HG02759 (cell line): Measurements from ENCODE around the gene MYH7B.

Experiments used
- ATAC-seq: cut with Tn5 transposase; IDR thresholded peaks from one replicate; pipeline ENCODE4 v1.9.1; 2021; ENCODE audit warnings: mild to moderate bottlenecking, moderate library complexity; ENCODE audit not compliant: unreplicated experiment

Gene MYH7B

DNA sequence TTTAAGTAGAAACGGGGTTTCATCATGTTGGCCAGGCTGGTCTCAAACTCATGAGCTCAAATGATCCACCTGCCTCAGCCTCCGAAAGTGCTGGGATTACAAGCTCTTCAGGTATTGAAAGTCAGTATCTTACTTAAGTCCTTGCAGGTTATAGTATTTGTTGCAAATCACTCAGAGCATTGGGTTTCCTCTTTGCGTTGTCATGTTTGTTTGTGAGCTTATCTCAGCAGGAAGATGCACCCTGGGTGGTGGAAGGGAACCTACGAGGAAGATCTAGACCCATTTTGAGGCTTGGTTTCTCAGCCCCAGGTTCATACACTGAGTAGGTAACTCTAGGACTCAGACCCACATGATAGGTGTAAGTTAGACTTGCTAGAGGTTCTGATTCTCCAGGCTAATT lies 18.6 kb downstream of the MYH7B start:
- no peak for ATAC-seq

GRCh38 chr20:34976286-34976685 lies 20.6 kb downstream of the MYH7B start:
- no peak for ATAC-seq

DNA sequence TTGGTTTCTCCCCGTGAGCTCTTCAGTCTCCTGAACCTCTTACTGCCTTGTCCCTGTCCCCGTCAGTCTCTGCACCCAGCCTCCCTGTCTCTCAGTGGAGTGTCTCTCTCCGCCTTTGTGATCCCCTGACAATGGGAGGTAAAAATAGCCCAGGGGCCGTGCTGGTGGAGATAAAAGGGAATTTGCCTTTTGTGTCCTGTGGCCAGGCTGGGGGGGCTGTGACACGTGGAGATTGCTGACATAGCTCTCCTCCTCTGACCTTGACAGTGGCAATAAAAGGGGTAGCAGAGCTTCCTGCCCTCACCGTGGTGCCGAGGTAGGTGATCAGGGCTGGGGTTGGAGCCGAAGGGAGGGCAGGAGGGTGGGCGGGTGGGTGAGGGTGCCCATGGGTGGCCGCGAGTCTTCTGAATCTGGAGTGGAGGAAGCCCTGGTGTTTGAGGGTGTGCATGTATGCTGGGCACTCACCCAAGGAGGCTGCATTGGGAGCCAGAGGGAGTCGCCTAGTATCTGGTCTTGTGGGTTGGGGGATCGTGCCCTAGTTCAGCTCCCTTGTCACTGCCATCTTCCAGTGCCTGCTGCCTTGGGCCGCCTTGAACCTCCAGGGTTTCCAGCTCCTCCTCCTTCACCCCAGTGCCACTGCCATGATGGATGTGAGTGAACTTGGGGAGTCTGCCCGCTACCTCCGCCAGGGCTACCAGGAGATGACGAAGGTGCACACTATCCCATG lies 21.9 kb downstream of the MYH7B start:
- no peak for ATAC-seq

GRCh38 chr20:34978092-34978744 lies 22.6 kb downstream of the MYH7B start:
- ATAC-seq = no peak

DNA sequence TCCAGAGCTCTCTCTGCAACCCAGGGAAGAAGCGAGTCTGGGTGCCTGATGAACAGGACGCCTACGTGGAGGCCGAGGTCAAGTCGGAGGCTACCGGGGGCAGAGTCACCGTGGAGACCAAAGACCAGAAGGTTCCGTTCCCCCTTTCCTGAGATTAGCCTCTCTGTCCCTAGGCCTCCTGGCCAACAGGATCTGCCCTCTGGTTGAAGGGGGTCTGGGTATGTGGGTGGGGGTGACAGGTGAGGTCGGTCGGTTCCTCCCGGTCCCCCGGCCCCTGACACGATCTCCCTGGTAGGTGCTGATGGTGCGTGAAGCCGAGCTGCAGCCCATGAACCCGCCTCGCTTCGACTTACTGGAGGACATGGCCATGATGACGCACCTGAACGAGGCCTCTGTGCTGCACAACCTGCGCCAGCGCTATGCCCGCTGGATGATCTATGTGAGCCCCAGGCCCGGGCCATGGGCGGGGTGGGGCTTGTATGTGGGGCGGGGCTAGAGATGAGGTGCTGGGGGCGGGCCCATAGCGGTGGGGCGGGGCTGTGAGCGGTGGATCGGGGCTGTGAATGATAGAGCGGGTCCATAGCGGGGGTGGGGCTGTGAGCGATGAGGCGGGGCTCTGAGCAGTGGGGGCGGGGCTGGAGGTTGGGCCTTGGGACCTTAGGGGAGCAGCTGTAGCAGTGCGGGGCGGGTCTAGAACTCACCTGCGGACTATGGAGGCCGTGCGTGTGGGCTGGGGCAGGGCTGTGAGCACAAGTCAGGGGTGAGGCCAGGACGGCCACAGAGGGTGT lies 23.9 kb downstream of the MYH7B start:
- ATAC-seq = no peak

- no peak for ATAC-seq
These were observed 25.0 kb downstream of the MYH7B start for GRCh38 chr20:34980543-34981233.

- no peak for ATAC-seq
These were observed 26.8 kb downstream of the MYH7B start for GRCh38 chr20:34982270-34983088.

DNA sequence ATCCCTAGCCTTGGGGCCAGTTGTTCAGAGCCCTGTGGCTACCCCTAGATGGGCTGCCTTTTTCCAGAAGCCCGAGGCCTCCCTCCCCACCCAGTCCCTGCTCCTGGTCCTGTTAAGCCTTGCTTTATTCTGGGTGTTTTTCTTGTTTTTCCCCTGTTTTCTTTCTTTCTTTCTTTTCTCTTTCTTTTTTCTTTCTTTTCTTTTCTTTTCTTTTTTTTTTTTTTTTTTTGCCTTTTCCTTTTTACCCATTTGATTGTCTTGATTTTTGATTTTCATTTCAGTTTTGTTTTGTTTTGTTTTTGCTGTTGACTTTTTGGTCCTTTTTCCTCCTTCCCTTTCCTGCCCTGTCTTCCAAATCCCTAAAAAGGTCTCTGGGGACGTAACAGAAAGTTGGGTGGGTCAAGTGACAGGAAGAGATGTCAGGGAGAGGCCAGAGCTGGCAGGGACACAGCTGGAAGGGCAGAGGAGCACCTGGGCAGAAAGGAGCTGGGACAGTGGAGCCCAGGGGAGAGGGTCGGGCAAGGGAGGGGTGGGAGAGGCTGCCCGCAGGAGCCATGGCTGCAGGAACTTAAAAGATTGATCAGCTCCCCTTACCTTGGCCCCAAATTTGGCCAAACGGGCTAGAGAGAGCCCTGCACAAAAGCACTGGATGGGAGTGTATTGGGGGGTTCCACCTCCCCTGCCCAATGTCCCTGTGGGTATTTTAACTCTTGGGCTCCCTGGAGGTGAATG lies 27.6 kb downstream of the MYH7B start:
- no peak for ATAC-seq

DNA sequence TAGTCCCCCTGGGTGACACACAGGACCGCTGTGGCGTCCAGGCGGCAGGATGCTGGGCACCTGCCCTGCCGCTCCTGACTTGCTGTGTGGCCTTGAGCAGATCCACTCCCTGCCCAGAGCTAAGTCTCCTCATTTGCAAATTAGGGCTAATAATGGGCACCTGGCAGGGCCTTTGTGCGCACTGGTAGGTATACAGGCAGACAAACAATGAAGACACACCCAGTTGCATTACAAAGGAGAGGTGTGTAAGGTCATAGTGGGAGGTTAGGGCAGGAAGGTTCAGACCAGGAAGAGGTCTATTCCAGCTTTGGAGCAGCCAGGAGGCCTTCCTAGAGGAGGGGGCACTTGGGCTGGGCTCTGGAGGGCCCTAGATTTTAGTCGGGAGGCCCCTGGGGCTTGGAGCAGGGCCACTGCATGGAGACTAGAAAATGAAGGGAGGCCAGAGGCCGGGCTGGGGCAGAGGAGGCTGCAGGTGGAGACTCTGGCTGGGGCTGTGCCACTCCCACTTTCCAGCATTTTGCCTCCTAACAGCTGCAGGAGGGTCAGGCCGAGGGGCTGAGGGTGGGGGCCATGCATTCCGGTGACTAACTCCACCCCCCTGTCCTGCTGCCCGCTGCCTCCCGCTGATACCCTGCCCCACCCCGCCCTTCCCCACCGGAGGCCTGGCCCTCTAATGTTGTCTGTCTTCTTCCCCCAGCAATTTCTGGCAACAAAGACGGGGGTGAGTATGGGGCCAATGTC lies 28.5 kb downstream of the MYH7B start:
- ATAC-seq = no peak

DNA sequence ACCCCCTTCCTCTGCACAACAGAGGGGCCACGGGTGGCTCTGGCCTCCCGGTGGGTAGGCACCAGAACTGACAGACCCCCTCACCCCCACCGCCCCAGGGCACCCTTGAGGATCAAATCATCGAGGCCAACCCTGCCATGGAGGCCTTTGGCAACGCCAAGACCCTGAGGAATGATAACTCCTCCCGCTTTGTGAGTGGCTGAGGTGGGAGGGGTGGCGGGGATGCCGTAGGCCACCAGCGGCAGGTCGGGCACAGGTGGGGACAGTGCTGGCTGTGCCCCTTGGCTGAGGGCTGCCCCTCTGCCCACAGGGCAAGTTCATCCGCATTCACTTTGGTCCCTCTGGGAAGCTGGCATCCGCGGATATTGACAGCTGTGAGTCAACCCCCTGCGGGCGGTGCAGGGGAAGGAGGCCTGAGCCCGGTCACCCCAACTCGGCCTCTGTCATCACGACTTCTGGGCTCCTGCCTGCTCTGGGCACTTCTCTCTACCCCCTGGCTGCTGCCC lies 29.1 kb downstream of the MYH7B start:
- ATAC-seq = no peak

- no peak for ATAC-seq
These were observed 30.0 kb downstream of the MYH7B start for GRCh38 chr20:34985461-34986310.

- ATAC-seq = no peak
These were observed 30.9 kb downstream of the MYH7B start for GRCh38 chr20:34986311-34987287.

DNA sequence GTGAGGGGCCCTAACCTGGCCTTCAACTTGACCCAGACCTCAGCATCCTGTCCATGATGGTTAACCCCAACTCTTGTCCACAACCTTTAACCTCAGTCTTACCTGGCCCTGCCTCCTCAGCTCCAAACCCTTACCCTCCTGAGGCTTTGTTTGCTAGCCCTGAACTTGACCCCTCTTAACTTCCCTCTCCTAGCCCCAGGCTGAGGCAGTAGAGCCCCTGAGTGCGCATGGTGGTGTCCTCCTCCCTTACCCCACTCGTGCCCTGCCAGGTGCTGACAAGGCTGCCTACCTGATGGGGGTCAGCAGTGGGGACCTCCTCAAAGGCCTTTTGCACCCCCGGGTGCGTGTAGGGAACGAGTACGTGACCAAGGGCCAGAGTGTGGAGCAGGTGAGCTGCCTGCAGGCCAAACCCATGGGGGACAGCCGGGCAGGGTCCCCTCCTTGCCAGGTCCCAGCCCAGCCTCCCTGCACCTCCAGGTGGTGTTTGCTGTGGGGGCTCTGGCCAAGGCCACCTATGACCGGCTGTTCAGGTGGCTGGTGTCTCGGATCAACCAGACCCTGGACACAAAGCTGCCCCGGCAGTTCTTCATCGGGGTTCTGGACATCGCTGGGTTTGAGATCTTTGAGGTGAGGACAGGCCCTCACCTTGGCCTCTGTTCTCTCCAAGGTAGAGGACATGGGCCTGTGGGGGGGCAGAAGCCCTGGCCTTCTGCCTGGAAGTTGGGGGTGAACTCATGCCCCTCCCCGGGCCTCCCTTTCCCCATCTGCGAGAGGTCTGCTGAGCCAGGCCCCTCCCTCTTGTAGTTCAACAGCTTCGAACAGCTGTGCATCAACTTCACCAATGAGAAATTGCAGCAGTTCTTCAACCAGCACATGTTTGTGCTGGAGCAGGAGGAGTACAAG lies 31.9 kb downstream of the MYH7B start:
- ATAC-seq = no peak

- no peak for ATAC-seq
These were observed 32.5 kb downstream of the MYH7B start for GRCh38 chr20:34988191-34988540.

DNA sequence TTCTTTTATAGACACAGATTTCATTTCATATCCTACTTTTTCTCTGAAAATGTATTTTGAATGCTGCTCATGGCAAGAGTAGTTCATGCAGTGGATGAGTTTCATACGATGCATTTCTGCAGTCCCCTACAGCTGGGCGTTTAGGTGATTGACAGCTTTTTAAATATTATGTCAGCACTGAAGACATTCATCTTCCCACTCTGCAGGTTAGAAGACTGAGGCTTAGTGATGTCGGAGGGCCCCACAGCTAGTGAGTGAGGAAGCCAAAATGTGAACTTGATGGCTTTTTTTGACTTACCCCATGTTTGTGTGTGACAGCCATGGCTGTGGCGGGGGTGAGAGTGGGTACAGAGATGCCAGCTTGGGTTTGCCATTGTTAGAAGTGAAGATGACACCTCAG lies 33.5 kb downstream of the MYH7B start:
- no peak for ATAC-seq

DNA sequence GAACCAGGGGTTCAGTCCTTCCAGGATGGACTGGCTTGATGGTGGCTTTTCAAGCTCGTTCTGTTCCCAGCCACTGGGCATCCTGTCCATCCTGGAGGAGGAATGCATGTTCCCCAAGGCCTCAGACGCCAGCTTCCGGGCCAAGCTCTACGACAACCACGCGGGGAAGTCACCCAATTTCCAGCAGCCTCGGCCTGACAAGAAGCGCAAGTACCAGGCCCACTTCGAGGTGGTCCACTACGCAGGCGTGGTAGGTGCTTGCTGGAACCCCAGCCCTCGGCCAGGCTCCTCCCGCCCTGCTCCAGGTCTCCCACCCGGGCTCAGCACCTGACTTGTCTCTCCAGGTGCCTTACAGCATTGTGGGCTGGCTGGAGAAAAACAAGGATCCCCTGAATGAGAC lies 34.0 kb downstream of the MYH7B start:
- ATAC-seq = no peak
